ENCODE data around the gene TSPAN33. TPM values are rescaled to one million over a fixed set of nuclear protein-coding genes. Genes with fewer than 3 reads are reported as not detected.

Gene TSPAN33
- total and polyA plus RNA-seq, 2 of the 13 experiments (the other 11 are each of a cell fraction or from before 2014, with no cell fraction given) = 15.3 to 16.5 TPM

DNA sequence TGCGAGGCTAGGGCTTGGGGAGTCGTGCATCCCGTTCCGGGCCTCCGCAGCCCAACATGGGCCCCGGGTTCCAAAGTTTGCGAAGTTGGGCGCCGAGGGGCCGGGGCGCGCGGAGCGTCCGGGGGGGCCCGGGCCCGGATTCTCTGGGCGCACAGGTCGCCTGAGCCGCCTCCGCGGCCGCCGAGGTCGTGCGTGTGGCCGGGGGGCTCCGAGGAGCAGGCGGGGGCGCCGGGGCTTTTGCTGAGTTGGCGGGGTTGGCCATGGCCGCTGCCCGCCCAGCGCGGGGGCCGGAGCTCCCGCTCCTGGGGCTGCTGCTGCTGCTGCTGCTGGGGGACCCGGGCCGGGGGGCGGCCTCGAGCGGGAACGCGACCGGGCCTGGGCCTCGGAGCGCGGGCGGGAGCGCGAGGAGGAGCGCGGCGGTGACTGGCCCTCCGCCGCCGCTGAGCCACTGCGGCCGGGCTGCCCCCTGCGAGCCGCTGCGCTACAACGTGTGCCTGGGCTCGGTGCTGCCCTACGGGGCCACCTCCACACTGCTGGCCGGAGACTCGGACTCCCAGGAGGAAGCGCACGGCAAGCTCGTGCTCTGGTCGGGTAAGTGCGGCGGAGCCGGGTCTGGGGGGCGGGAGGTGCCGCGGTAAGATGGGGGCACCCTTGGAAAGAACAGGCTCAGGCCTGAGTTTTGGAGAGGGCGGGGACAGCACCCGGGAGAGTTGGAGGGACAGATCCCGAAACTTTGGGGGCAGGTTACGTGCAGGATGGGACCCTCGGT, 44.6 kb downstream of the TSPAN33 start (continued):
- TF ChIP-seq ZNF687 (CRISPR knock-in tag; IDR thresholded peaks at IDR 0.05) = peak; percentile 69
- no peak for TF ChIP-seq ZNF574 (CRISPR knock-in tag; IDR thresholded peaks at IDR 0.05)
- TF ChIP-seq ATF4 (CRISPR knock-in tag; IDR thresholded peaks at IDR 0.05) = peak in 1 of 2 experiments; percentile 30; a peak in 1 of 4 replicates
- 0 out of 2 replicates have a peak, but pooled peaks have one; percentile 37 for TF ChIP-seq ZNF678 (CRISPR knock-in tag; IDR thresholded peaks at IDR 0.05)
- 0 out of 2 replicates have a peak, but pooled peaks have one; percentile 9 for TF ChIP-seq HOXA9 (CRISPR knock-in tag; IDR thresholded peaks at IDR 0.05; ENCODE audit: borderline replicate concordance)
- TF ChIP-seq KAT2B (IDR thresholded peaks at IDR 0.05; ENCODE audit: borderline replicate concordance, low read depth, low read length) = no peak
- TF ChIP-seq, protein P1, sequence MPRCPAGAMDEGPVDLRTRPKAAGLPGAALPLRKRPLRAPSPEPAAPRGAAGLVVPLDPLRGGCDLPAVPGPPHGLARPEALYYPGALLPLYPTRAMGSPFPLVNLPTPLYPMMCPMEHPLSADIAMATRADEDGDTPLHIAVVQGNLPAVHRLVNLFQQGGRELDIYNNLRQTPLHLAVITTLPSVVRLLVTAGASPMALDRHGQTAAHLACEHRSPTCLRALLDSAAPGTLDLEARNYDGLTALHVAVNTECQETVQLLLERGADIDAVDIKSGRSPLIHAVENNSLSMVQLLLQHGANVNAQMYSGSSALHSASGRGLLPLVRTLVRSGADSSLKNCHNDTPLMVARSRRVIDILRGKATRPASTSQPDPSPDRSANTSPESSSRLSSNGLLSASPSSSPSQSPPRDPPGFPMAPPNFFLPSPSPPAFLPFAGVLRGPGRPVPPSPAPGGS (CRISPR knock-in tag; IDR thresholded peaks at IDR 0.05) = 0 out of 2 replicates have a peak, but pooled peaks have one; percentile 39
- TF ChIP-seq ZNF496 (CRISPR knock-in tag; IDR thresholded peaks at IDR 0.05; ENCODE audit: insufficient replicate concordance) = no peak
- TF ChIP-seq ZNF597 (CRISPR knock-in tag; IDR thresholded peaks at IDR 0.05) = no peak
- no peak for TF ChIP-seq ONECUT2 (CRISPR knock-in tag; IDR thresholded peaks at IDR 0.05)
- 0 out of 2 replicates have a peak, but pooled peaks have one; percentile 36 for TF ChIP-seq SKIL (CRISPR knock-in tag; IDR thresholded peaks at IDR 0.05; ENCODE audit: borderline replicate concordance)
- 0 out of 2 replicates have a peak, but pooled peaks have one; percentile 42 for TF ChIP-seq ZNF225 (CRISPR knock-in tag; IDR thresholded peaks at IDR 0.05)
- TF ChIP-seq KDM2A (CRISPR knock-in tag; IDR thresholded peaks at IDR 0.05; ENCODE audit: borderline replicate concordance, low read depth) = peak; percentile 42; the same call in 1 of the 2 replicates
- TF ChIP-seq HES4 (CRISPR knock-in tag; IDR thresholded peaks at IDR 0.05; ENCODE audit: borderline replicate concordance) = peak; percentile 74

All from HepG2 (cell line).